NK-92 (cell line): ENCODE results near the gene TUBE1.
"Not testable (repeated sequence)": the region's sequence is repeated elsewhere in the genome, so short reads cannot be mapped to it uniquely, and the experiment has no call there.

Experiments
- DNase-seq: peaks from one replicate; lab custom pipeline; 2025; ENCODE audit not compliant: unreplicated experiment; lab: John Stamatoyannopoulos, UW

The TUBE1 gene

DNA sequence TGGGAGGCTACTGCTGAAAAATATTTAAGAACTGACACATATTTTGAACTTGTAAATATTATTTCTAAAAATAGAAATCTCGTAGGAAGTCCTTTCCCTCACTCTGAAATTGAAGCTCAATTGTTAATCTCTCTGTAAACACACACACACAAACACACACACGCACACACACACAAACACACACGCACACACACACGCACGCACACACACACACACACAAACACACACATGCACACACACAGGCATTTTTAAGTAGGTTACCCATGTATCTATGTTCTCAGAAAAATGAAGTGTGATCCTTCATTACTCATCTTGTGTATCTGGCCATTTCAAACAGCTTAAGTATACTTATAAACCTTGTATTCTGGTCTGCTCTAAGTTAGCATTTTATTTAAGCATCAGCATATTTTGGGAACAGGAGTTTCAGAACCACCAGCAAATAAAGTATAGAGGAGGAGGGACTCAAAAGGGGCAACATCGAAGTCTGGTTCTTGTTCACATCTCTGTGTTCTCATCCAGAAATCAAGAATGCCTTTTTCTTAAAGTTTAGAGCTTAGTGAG lies 21.8 kb downstream of the TUBE1 start:
- no peak for DNase-seq

DNA sequence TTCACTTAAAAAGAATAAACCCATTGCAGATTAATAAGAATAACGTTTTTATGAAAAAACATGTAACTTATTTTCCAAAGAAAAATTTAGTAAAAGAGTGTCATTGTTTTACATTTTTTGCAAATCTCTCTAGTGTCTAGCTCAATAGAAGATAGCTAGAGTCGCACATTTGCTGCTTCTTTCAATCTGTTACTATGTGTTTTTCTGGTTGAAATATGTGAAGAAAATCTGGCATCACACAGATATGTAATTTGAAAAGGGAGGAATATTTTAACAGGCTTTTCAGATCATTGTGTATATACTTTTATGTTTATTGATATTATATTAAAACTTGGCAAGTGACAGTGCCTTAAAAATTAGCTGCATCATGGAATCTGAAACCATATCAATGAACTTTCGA lies 24.3 kb downstream of the TUBE1 start:
- no peak for DNase-seq

DNA sequence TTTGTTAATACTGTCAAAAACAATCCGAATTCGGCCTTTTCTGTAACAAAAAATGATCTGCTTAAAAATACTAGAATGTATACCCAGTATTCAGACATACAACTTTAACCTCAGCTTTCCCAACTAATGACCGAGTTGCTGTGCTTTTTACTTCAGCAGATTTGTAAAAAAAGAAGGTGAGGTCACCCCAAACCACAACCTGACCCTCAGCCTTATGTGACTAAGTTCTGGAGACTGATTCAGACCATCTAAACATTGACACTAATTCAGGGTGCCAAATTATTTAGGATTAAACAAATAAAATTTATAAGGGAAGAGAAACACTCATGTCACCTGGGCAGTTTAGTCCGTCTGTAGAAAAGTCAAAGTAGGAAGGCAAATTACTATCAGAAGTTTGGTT lies 25.7 kb downstream of the TUBE1 start:
- no peak for DNase-seq

DNA sequence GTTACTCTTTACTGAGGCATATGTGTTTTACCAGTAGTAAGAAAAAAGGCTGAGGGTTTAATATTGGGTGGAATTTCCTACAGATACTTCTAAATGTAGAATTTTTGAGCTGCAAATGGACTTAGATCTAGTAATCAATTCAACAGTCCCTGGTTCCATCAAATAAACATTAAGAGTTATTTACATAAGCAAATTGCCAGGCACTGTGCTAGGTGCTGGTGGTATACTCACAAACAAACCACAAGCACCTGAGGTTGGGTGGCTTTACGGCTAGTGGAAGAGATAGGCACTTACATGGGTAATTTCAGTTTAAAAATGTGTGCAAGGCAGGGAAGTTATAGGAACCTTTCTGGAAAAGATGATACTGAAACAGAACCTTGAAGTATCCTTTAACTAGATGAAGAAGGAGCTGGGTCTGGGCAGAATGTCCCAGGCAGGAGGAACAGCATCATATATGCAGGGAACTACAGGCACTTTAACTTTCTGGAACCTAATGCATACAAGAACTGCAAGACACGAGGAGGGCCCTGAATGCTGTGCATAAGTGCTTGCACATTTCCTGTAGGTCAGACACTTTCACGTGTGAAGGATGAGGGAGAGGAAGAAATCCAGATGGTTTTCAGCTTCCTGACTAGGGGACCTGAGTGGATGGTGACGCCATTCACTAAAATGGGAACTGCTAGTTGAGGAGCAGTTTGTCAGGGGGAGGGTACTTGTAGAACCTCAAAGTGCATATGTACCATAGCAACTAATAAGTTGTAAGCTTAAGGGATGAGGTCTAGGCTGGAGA lies 28.8 kb downstream of the TUBE1 start:
- DNase-seq: no peak

GRCh38 chr6:112054555-112055190 lies 32.6 kb downstream of the TUBE1 start:
- DNase-seq: no peak

DNA sequence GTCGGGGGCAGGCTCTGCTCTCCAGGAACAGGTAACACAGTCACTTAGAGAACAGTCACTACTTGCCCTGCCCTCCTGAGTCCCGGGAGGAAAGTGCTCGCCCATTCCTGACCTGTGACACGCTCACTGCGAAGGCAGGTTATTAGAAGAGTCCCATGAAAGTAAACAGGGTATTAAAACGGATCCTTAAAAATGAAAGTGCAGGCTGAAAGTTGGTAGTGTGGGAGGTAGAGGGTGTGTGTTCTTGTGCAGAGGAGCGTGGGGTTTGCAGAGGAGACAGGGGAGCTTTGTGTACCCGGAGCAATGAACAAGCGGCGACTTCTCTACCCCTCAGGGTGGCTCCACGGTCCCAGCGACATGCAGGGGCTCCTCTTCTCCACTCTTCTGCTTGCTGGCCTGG lies 33.3 kb downstream of the TUBE1 start, which contains the start of gene CCN6:
Gene CCN6 (plus strand): TSS at position 104 of the 400 bp plus-strand sequence. CDS start 254 bp downstream, at position 358.
- no peak for DNase-seq

- not testable (repeated sequence) for DNase-seq
These were observed 36.0 kb downstream of the TUBE1 start for GRCh38 chr6:112051251-112051740.

GRCh38 chr6:112050429-112050828 lies 36.9 kb downstream of the TUBE1 start:
- DNase-seq: no peak

GRCh38 chr6:112049996-112050395 lies 37.3 kb downstream of the TUBE1 start:
- no peak for DNase-seq

DNA sequence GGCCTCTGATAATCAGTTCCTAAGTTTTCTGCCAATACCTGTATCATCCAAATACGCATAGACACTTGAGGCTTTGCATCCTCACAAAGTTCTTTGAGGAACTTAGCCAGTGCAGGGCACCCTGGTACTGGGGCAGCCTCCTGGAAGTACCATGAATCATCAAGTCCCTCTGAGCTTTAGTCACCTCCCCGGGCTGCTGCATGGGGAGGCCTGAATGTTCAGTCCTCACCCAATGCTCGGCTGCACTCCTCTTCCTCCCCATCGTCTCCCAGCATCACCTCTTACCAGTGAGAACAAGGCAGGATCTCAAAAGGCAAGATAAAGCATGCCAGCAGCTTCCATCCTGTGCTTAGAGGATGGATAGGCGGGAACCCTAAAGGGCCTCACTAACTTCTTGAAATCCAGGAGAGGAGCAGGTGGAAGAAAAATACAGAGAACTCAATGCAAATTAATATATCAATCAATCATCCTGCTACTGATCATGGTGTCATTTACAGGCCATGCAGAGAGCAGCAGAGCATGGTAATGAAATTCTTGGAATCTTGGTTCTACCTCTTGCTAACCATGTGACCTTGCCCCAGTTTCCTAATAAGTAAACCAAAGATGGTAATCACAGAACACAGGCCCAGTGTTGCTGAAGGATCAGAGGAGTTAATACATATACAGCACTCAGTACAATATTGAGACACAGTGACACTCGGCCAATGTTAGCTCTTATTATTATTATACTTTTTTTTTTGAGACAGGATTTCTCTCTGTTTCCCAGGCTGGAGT lies 38.1 kb downstream of the TUBE1 start:
- no peak for DNase-seq

DNA sequence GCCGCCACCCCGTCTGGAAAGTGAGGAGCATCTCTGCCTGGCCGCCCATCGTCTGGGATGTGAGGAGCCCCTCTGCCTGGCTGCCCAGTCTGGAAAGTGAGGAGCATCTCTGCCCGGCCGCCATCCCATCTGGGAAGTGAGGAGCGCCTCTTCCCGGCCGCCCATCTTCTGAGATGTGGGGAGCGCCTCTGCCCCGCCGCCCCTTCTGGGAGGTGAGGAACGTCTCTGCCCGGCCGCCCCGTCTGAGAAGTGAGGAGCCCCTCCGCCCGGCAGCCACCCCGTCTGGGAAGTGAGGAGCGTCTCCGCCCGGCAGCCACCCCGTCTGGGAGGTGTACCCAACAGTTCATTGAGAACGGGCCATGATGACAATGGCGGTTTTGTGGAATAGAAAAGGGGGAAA lies 39.8 kb downstream of the TUBE1 start:
- not testable (repeated sequence) for DNase-seq

- DNase-seq: no peak
These were observed 42.4 kb downstream of the TUBE1 start for GRCh38 chr6:112044856-112045255.

GRCh38 chr6:112044196-112044595 lies 43.1 kb downstream of the TUBE1 start:
- no peak for DNase-seq

DNA sequence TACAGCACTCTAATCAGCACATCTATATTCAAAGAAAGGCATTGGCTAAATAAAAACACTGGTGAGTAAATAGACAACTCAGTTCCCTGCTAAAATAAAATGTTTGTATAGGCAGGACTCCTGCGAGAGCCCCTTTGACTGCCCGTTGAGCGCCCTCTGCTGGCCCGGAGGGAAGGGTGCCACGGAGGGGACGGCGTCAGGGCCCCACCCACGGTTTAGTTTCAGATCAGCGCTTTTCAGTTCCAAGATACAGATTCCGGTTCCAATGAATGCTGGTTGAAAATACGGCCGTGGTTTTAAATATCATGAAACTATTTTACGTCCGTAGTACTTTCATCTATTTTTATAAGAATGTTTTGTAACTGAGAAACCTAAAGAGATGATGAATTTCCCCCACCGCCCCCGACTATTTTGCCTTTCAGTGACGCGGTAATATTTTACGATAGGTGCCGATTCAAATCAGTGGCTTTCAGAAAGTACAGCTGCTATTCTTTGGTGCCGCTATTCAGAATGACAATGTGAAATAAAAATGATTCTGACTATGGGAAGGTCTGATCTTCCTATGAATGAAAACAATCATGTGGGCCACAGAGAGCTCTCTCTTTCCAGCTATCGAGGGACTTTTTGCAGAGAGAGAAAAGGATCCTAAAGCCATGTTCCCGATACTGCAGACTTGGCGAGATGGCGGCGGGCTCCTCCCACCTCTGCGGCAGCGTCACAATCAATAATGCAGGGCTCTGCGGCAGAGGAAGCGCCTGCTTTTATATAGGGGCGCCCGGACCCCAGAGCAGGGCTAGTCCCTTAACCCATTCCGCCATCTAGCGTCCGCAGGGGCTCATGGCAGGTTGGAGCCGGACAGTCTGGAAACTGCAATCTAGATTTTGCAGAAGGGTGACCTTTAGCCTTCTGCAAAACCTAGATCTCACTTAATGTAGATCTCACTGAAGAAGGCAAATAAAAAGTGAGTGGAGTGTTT lies 44.0 kb downstream of the TUBE1 start:
- DNase-seq: peak; percentile 59

DNA sequence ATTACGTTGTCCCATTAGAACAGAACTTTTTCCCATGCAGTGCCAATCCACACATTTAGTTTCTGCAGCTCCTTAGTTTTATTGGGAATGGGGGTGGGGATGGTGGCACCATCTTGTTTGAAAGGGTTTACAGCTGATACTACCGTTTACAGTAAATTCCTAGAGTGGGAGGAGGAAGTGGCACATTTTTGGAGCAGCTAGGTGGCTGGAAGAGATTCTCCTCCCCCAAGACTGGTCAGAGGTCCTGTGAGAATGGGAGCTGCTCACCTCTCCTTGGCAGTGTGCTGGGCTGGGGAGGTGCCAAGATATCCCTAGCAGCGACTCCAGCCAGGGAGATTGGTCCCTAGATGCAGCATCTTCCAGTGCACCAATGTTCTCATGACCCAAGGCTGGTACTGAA lies 45.7 kb downstream of the TUBE1 start:
- DNase-seq: no peak

- DNase-seq: no peak
These were observed 46.3 kb downstream of the TUBE1 start for GRCh38 chr6:112040956-112041355.

- DNase-seq: no peak
These were observed 47.9 kb downstream of the TUBE1 start for GRCh38 chr6:112039431-112039770.

DNA sequence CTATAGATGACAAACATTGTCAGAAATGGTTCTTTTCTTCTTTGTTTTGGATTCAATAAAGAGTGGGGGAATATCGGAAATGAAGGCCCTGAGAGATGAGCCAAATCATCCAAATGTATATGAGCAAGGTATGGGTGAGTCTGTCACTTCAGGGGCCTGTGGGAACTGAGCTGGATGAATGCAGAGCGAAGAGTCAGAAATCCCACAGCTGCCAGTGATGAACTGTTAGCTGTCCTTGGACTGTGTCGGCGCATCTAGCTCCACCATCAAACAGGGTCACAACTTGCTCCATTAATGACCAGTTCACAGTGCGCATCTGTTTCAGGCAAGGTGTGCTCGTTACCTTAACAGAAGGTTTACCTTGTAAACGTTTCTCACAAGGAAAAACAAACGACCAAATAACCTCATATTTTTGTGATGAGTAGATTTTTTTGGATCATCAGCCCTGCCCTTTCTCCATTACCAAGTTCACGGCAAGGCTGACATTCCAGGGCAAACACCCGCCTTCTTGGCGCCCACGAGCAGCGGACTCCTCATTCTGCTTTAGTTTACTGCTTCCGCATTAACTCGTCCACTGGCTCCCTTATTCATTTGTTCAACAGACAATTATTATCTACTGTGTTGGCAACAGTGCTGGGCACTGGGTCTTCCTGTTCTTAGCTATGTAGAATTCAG lies 48.4 kb downstream of the TUBE1 start:
- no peak for DNase-seq

GRCh38 chr6:112038268-112038667 lies 49.0 kb downstream of the TUBE1 start:
- no peak for DNase-seq

GRCh38 chr6:112037783-112038216 lies 49.5 kb downstream of the TUBE1 start:
- no peak for DNase-seq
